Panc1 (cell line): ENCODE data around the gene TRAF2. TPM values are rescaled to one million over a fixed set of nuclear protein-coding genes. Genes with fewer than 3 reads are reported as not detected.

Source experiments
- ATAC-seq: fragments of 200-7000 bp; cut with Tn5 transposase; 2 replicates; pipeline ENCODE4 v1.9.1; 2020; ENCODE audit warnings: mild to moderate bottlenecking, moderate library complexity
- BruUV-seq: library from RNA; stranded (reverse); fragments of 400-500 nt; replicated peaks from 2 replicates; lab custom pipeline; 2021; lab: Mats Ljungman, UMichigan
- CTCF ChIA-PET: fragments of 300-600 bp; sonication (Branson Sonifier 250); formaldehyde crosslinking; loops from one replicate; lab custom pipeline; 2022; ENCODE audit warnings: antibody characterized with exemption; lab: Charles Lee
- POLR2A ChIA-PET: fragments of 300-600 bp; sonication (Branson Sonifier 250); formaldehyde crosslinking; loops from one replicate; lab custom pipeline; 2022; ENCODE audit warnings: antibody characterized with exemption; lab: Charles Lee
- DNase-seq: peaks from one replicate; pipeline ENCODE4 v3.0.0-alpha.2; 2010; ENCODE audit warnings: low read depth, low spot score
- H3K27ac ChIP-seq: 2 replicates; pipeline ENCODE4 v1.5.1; 2011; ENCODE audit warnings: mild to moderate bottlenecking, low read length, inconsistent platforms
- H3K27me3 ChIP-seq: fragments of 200-500 bp; sonication (Bioruptor generic); 2 replicates; pipeline ENCODE4 v1.6.0; 2014; ENCODE audit warnings: low read length, inconsistent platforms; ENCODE audit not compliant: control insufficient read depth, insufficient read depth
- H3K36me3 ChIP-seq: fragments of 200-500 bp; sonication (Bioruptor generic); 2 replicates; pipeline ENCODE4 v1.5.1; 2014; ENCODE audit warnings: inconsistent platforms, mild to moderate bottlenecking, low read length, moderate library complexity; ENCODE audit not compliant: control insufficient read depth, insufficient read depth
- H3K4me1 ChIP-seq: 2 replicates; pipeline ENCODE4 v1.5.1; 2011; ENCODE audit warnings: inconsistent platforms, mild to moderate bottlenecking, low read length, moderate library complexity; ENCODE audit not compliant: control insufficient read depth, insufficient read depth
- H3K4me3 ChIP-seq, 2 experiments: 2 replicates each; pipeline ENCODE4 v1.5.1; 2011 to 2012; ENCODE audit warnings: low read depth in 2 of 2, low read length in 2 of 2, mild to moderate bottlenecking in 2 of 2, inconsistent platforms in 1 of 2, moderate library complexity in 1 of 2
- H3K9me3 ChIP-seq: fragments of 200-500 bp; sonication (Bioruptor generic); 2 replicates; pipeline ENCODE4 v1.5.1; 2014; ENCODE audit warnings: low read depth, mild to moderate bottlenecking, inconsistent platforms, low read length, moderate library complexity; ENCODE audit not compliant: control insufficient read depth, insufficient read depth
- CTCF ChIP-seq: fragments of 450-650 bp; IDR thresholded peaks from 2 replicates; pipeline ENCODE4 v1.5.1; 2017; ENCODE audit warnings: mild to moderate bottlenecking
- POLR2AphosphoS5 ChIP-seq: IDR thresholded peaks from 2 replicates; pipeline ENCODE4 v1.6.1; 2012; ENCODE audit warnings: mild to moderate bottlenecking, low read depth, low read length, moderate library complexity
- REST ChIP-seq, 2 experiments: IDR thresholded peaks; 2 replicates each; pipeline ENCODE4 v1.6.1; 2011 to 2012; ENCODE audit warnings: low read depth in 2 of 2, control low read depth in 1 of 2, low read length in 1 of 2, mild to moderate bottlenecking in 1 of 2, moderate library complexity in 1 of 2; ENCODE audit not compliant: insufficient read depth in 1 of 2
- SIN3A ChIP-seq: IDR thresholded peaks from 2 replicates; pipeline ENCODE4 v1.6.1; 2012; ENCODE audit warnings: low read depth, mild to moderate bottlenecking, low read length, moderate library complexity, borderline replicate concordance; ENCODE audit not compliant: insufficient read depth
- TCF7L2 ChIP-seq: IDR thresholded peaks from 2 replicates; pipeline ENCODE4 v1.6.1; 2011; ENCODE audit warnings: mild to moderate bottlenecking, low read depth, low read length, inconsistent platforms
- in situ Hi-C: cut with HindIII; loops from 2 replicates; pipeline ENCODE4 v1.10.0; 2016; ENCODE audit warnings: low sequenced_read_pairs, low pct_unique_long_range_greater_than_20kb
- intact Hi-C: fragments of 100-400 bp; cut with micrococcal nuclease; formaldehyde crosslinking; loops from one replicate; pipeline ENCODE4 v1.10.0; 2022; ENCODE audit not compliant: unreplicated experiment
- total RNA-seq: library from RNA; stranded (reverse); gene quantifications from one replicate; pipeline ENCODE4 v1.2.1, GENCODE V29; 2021; ENCODE audit not compliant: unreplicated experiment

The TRAF2 gene
- total RNA-seq, 1 experiment from 2014 or later, result 48.7 TPM

GRCh38 chr9:136867480-136867879 is 18.8 kb upstream of the TRAF2 start:
- TF ChIP-seq POLR2AphosphoS5 (no peak), REST (IDR thresholded peaks at IDR 0.05; ENCODE audit: insufficient read depth in 1 of 2, low read depth in 2 of 2, low read length in 1 of 2) (no peak), TCF7L2 (no peak), CTCF (no peak), SIN3A (no peak)
- H3K9me3 ChIP-seq, result peaks cover 3% of the 10 kb centered on the region; the same call in 1 of the 2 replicates
- H3K4me3 ChIP-seq, result no peak overlapping the region
- intact Hi-C loops (no loop called here), in situ Hi-C loops (no loop called here)
- CTCF ChIA-PET, result no interaction called here
- BruUV-seq, result no TSS peak
- POLR2A ChIA-PET, result no interaction called here
- ATAC-seq, result no peak
- H3K27ac ChIP-seq, result no peak overlapping the region
- no peaks in the 10 kb centered on the region for H3K27me3 ChIP-seq
- no peak for DNase-seq
- peaks cover 3% of the 10 kb centered on the region; the same call in 1 of the 2 replicates for H3K4me1 ChIP-seq
- no peaks in the 10 kb centered on the region; the same call in 1 of the 2 replicates for H3K36me3 ChIP-seq

- Histone ChIP-seq H3K36me3 (no peaks in the 10 kb centered on the region; the same call in 1 of the 2 replicates), H3K4me3 (no peak overlapping the region), H3K4me1 (peaks cover 3% of the 10 kb centered on the region; the same call in 1 of the 2 replicates), H3K27ac (no peak overlapping the region), H3K27me3 (no peaks in the 10 kb centered on the region), H3K9me3 (peaks cover 6% of the 10 kb centered on the region; the same call in 1 of the 2 replicates)
- DNase-seq (no peak), ATAC-seq (no peak)
- TF ChIP-seq CTCF (no peak), POLR2AphosphoS5 (no peak), TCF7L2 (no peak), REST (IDR thresholded peaks at IDR 0.05; ENCODE audit: insufficient read depth in 1 of 2, low read depth in 2 of 2, low read length in 1 of 2) (no peak), SIN3A (no peak)
- no TSS peak for BruUV-seq
- ChIA-PET CTCF (no interaction called here), POLR2A (no interaction called here)
- intact Hi-C loops (no loop called here), in situ Hi-C loops (no loop called here)
Observed at GRCh38 chr9:136867917-136868316, 18.4 kb upstream of the TRAF2 start.
